Frontal cortex (tissue), 4 donors: ENCODE results near the gene TPGS1. TPM values are rescaled to one million over a fixed set of nuclear protein-coding genes. Genes with fewer than 3 reads are reported as not detected.
A peak's percentile ranks its signal among the peaks of the same experiment; 100 is the strongest.

Experiments used
- DNase-seq, 2 donors: peaks; one replicate each; pipeline ENCODE4 v3.0.0; 2012; ENCODE audit warnings: low spot score in 2 of 2
- FAIRE-seq: peaks from 2 replicates; lab custom pipeline; 2012; peaks lifted over from hg19 to GRCh38; lab: Jason Lieb, UNC
- total RNA-seq: library from RNA; depleted of rRNA; stranded (reverse); fragments of >200 nt; gene quantifications from one replicate; pipeline ENCODE4 v1.2.3, GENCODE V29; 2014
- donor health status: control.
- donor health status: control.
- donor health status: control.

The TPGS1 gene
- 26.1 TPM for total RNA-seq

DNA sequence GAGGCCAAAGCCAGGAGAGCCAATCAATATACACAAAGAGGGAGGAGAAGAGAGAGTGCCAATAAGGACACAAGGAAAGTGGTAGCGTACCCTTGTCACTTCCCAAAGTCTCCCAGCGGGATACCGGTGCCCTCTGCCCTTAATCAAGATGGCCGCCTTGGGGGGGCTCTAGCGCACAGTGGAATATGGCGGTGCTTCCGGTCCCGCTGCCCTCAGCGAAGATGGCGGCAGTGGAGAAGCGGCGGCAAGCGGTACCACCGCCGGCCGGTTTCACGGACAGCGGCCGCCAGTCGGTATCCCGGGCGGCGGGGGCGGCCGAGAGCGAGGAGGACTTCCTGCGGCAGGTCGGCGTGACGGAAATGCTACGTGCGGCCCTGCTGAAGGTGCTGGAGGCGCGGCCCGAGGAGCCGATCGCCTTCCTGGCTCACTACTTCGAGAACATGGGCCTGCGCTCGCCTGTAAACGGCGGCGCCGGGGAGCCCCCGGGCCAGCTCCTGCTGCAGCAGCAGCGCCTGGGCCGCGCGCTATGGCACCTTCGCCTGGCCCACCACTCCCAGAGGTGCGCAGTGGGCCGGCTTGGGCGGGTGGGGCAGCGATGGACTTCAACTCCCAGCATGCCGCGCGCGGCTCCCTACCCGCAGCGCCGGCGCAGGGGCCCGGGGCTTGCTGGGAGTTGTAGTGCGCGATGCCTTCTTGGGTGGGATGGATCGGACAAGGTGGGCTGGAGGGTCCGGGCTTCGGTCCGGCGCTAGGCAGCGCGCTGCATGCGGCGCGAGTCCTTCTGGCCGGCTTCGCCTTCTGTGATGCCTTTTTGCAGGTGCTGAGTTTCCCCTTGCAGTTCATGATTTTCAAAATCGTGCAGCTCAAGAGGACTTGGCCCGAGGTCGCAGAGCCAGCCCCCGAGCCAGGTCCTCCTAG is at the start of gene TPGS1:
Gene TPGS1 (plus strand): TSS at position 212 of the 918 bp plus-strand sequence. CDS start 10 bp downstream, at position 222.
- FAIRE-seq (no peak), DNase-seq (peak; percentile 87 to 92)

DNA sequence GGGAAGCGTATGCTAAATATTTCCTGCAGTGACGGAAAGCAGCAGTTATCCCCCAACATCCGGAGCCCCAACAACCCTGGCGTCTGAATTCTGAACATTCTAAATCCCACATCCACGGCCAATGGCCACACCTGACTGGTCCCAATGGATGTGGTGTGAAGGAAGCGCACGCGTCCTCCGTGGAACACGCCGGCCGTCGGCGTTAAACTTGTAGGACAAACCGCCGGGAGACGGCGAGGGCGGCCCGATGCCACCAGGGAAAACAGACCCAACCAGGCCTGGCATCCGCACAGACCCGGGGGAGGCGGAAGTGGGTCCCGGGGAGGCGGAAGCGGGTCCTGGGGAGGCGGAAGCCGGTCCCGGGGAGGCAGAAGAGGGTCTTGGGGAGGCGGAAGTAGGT is 49.7 kb upstream of the TPGS1 start:
- FAIRE-seq (no peak), DNase-seq (no peak)

DNA sequence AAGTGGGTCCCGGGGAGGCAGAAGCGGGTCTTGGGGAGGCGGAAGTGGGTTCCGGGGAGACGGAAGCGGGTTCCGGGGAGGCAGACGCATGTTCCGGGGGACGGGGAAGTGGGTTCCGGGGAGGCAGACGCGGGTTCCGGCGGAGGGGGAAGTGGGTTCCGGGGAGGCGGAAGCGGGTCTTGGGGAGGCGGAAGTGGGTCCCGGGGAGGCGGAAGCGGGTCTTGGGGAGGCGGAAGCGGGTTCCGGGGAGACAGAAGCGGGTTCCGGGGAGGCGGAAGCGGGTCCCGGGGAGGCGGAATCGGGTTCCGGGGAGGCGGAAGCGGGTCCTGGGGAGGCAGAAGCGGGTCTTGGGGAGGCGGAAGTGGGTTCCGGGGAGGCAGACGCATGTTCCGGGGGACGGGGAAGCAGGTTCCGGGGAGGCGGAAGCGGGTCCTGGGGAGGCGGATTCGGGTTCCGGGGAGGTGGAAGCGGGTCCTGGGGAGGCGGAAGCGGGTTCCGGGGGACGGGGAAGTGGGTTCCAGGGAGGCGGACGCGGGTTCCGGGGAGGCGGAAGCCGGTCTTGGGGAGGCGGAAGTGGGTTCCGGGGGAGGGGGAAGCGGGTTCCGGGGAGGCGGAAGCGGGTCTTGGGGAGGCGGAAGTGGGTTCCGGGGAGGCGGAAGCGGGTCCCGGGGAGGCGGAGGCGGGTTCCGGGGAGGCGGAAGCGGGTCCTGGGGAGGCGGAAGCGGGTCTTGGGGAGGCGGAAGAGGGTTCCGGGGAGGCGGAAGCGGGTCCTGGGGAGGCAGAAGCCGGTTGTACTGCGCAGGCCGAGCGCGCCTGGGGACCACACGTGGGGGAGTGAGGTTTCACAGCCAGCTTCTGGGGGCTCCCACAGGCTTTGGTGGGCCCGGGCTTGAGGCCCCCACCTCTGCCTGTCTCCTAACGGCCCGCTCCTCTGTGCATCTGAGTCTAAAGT is 48.9 kb upstream of the TPGS1 start:
- FAIRE-seq = no peak
- DNase-seq = no peak

- DNase-seq = peak; percentile 96 to 98
- no peak for FAIRE-seq
Observed at GRCh38 chr19:459724-460511, 47.4 kb upstream of the TPGS1 start.

- DNase-seq (peak; percentile 84 to 85), FAIRE-seq (no peak)
Observed at GRCh38 chr19:460877-461720, 46.2 kb upstream of the TPGS1 start, which contains the start of gene SHC2. TSS of gene SHC2 (minus strand) at chr19:461033. CDS start at chr19:460996, 37 bp downstream.

GRCh38 chr19:461721-462551 is 45.4 kb upstream of the TPGS1 start:
- FAIRE-seq (no peak), DNase-seq (peak; percentile 70 to 77)

- DNase-seq (no peak), FAIRE-seq (no peak)
Observed at GRCh38 chr19:463483-464207, 43.7 kb upstream of the TPGS1 start.

DNA sequence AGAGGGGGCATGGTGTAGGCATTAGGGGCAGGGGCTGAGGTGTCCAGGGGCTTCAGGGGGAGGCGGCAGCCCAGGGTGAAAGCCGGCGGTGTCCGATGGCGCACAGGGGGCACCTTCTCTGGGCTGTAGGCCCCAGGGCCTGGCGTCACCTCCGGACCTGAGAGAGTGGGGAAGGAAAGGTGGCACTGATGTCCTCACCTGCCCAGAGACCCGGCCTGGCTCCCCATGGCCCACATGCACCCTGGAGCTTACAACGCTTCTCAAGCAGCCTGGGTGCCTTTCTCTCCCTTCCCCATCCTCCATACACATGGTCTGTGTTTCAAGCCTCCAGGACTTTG is 43.1 kb upstream of the TPGS1 start:
- no peak for FAIRE-seq
- no peak for DNase-seq

DNA sequence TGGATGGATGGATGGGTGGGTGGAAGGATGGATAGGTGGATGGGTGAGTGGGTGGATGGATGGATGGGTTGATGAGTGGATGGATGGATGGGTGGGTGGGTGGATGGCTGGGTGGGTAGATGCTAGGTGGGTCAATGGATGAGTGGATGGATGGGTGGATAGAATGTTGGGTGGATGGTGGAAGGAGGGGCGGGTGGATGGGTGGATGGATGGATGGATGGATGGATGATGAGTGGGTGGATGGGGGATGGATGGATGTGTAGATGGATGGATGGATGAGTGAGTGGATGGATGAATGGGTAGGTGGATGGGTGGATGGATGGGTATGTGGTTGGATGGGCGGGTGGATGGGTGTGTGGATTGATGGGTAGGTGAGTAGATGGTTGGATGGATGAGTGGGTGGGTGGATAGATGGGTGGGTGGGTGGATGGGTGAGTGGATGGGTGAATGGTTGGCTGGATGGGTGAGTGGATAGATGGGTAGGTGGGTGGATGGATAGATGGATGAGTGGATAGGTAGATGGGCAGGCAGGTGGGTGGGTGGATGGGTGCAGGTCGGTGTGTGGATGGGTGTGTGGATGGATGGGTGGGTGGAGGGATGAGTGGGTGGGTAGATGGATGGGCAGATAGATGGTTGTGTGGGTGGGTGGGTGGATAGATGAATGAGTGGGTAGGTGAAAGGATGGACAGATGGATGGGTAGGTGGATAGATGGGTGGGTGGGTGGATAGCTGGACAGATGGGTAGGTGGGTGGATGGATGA is 42.1 kb upstream of the TPGS1 start:
- DNase-seq = no peak

GRCh38 chr19:467554-467953 is 39.7 kb upstream of the TPGS1 start:
- no peak for FAIRE-seq
- DNase-seq = no peak

More for the DNA sequence above, 42.1 kb upstream of the TPGS1 start:
- no peak for FAIRE-seq

DNA sequence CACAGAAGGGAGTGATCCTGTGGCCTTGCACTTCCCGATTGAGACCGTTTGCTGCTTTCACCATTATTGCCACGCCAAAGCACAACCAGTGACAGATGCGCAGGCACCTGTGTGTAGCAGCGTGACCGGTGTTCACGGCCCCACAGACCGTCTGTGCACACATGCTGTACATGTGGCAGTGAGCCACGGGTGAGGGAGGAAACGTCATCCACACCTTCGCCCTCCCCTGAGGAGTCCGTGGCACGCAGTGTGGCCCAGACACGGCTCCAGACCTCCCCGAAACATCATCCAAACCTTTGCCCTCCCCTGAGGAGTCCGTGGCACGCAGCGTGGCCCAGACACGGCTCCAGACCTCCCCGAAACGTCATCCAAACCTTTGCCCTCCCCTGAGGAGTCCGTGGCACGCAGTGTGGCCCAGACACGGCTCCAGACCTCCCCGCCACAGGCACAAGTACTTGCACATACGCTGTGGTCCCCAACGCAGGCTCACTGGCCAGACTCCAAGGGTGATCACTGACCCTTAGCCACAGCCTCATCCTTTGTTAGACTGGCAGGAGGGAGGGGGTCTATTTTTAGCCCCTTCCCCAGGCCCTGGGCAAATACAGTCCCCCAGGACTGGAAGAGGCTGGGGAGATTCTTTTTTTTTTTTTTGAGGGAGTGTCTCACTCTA is 38.6 kb upstream of the TPGS1 start:
- FAIRE-seq (no peak), DNase-seq (no peak)

DNA sequence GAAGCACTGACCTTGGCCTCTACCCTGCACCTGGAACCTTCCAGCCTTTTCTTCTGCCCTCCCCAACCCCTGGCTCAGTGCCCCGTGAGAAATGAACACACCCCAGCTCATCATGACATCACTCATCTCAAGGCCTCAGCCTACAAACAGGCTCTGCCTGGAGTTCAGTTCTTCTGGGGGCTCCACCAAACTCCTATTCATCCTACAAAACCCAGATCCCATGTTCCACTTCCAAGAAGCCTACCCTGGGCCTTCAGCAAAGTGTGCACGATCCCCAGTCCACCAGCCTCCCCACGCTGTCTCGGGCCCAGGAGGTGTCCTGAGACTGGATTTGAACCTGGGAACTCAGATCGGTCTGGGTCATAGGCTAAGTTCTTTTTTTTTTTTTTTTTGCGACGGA is 37.5 kb upstream of the TPGS1 start:
- no peak for DNase-seq
- no peak for FAIRE-seq

DNA sequence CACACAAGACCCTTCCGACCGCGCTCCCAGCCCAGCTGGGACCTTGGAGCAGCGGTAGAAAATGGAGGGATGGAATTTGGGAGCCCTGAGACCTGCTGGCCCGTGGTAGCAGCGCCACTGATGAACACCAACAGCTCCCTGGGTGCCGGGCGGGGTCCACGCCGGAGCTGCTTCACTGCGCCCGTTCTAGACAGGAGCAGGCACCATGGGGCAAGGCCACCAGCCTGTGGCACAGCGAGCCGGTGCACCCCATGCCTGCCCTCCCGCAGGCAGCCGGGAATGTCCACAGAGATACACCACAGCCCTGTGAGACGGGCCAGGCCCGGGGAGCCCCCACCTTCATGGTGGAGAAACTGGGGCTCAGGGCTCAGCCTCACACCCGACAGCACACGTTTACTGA is 36.6 kb upstream of the TPGS1 start:
- DNase-seq (no peak), FAIRE-seq (no peak)

DNA sequence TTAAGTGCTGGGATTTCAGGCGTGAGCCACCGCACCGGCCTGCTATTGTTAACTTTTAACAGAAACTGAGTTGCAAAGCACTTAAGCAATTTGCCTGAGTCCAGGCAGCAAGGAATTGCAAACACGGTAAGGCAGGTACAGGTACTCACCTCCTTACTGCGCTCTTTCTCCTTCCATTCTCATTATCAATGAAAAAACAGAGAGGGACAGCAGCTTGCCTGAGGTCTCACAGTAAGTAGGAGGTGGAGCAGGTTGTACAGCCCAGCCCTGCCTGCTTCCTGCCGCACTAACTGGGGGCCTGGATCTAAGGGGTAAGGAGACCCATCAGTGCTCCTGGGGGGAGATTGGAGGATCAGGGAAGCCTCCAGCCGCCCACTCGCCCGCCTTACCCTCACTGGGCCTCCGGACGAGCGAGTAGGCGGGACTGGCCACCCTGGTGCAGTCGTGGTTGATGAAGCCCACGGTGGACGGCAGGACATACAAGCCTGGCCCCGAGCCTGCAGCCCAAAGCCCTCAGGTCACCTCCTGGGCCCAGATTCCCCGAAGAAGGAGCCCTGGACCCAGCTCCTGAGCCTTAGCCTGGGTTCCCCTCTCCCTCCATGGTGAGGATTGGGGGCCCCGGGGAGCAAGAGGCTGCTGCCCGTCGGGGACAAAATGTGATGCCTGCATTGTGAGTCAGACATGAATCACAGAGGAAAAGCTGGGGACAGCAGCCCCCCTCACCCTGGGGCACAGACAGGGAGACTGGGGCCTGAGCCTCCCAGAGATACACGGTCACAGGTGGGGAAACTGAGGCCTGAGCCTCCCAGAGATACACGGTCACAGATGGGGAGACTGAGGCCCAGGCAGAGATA is 35.1 kb upstream of the TPGS1 start:
- DNase-seq (no peak), FAIRE-seq (no peak)
